DOHH2 (cell line): ENCODE measurements around the gene SLC25A25.

ENCODE experiments used
- H3F3A ChIP-seq: fragments of 200-600 bp; sonication (generic), shearing (Covaris generic); 2 replicates; pipeline ENCODE4 v1.6.0; 2016; ENCODE audit warnings: antibody characterized with exemption, mild to moderate bottlenecking; ENCODE audit not compliant: control insufficient read depth, insufficient read depth
- H3K27ac ChIP-seq: fragments of 200-600 bp; sonication (generic); 2 replicates; pipeline ENCODE4 v1.5.1; 2014; ENCODE audit warnings: low read depth, mild to moderate bottlenecking, low read length, moderate library complexity
- H3K27me3 ChIP-seq: fragments of 200-600 bp; sonication (generic); 2 replicates; pipeline ENCODE4 v1.6.1; 2014; ENCODE audit warnings: mild to moderate bottlenecking, low read length, mixed read lengths; ENCODE audit not compliant: control insufficient read depth
- H3K36me3 ChIP-seq: fragments of 200-600 bp; sonication (generic); 2 replicates; pipeline ENCODE4 v1.6.1; 2014; ENCODE audit warnings: mild to moderate bottlenecking, low read length, moderate library complexity, mixed read lengths; ENCODE audit not compliant: control insufficient read depth
- H3K4me1 ChIP-seq: fragments of 200-600 bp; sonication (generic); 2 replicates; pipeline ENCODE4 v1.6.1; 2014; ENCODE audit warnings: mild to moderate bottlenecking, low read length, mixed read lengths; ENCODE audit not compliant: control insufficient read depth
- H3K4me2 ChIP-seq: fragments of 200-600 bp; sonication (generic); 2 replicates; pipeline ENCODE4 v1.6.0; 2014; ENCODE audit warnings: mild to moderate bottlenecking, low read length, moderate library complexity
- H3K4me3 ChIP-seq: fragments of 200-600 bp; sonication (generic); 2 replicates; pipeline ENCODE4 v1.5.1; 2014; ENCODE audit warnings: mild to moderate bottlenecking, low read length, mixed read lengths
- H3K79me2 ChIP-seq: fragments of 200-600 bp; sonication (generic); 2 replicates; pipeline ENCODE4 v1.6.1; 2014; ENCODE audit warnings: mild to moderate bottlenecking, low read length, mixed read lengths; ENCODE audit not compliant: control insufficient read depth
- H3K9me2 ChIP-seq: fragments of 200-600 bp; sonication (generic); replicated peaks from 2 replicates; pipeline ENCODE4 v1.6.1; 2014; ENCODE audit warnings: mild to moderate bottlenecking, low read length, mixed read lengths; ENCODE audit not compliant: control insufficient read depth
- H3K9me3 ChIP-seq: fragments of 200-600 bp; sonication (generic); 2 replicates; pipeline ENCODE4 v1.6.1; 2014; ENCODE audit warnings: antibody characterized with exemption, low read length, mixed read lengths; ENCODE audit not compliant: control insufficient read depth, insufficient read depth
- H4K20me1 ChIP-seq: fragments of 200-600 bp; sonication (generic); 2 replicates; pipeline ENCODE4 v1.6.0; 2014; ENCODE audit warnings: low read depth, mild to moderate bottlenecking, antibody characterized with exemption, low read length, moderate library complexity; ENCODE audit not compliant: control insufficient read depth, insufficient read depth
- EZH2phosphoT487 ChIP-seq: fragments of 200-600 bp; sonication (generic); IDR thresholded peaks from 2 replicates; pipeline ENCODE4 v1.6.1; 2017; ENCODE audit warnings: borderline replicate concordance, mild to moderate bottlenecking, antibody characterized with exemption, low read length, moderate library complexity, mixed read lengths
- TF ChIP-seq, protein P1 (sequence below): fragments of 200-600 bp; sonication (generic); IDR thresholded peaks from one replicate; pipeline ENCODE4 v1.5.1; 2014; ENCODE audit warnings: antibody characterized with exemption, mild to moderate bottlenecking, low read depth, low read length; ENCODE audit not compliant: poor library complexity, severe bottlenecking

SLC25A25 gene

DNA sequence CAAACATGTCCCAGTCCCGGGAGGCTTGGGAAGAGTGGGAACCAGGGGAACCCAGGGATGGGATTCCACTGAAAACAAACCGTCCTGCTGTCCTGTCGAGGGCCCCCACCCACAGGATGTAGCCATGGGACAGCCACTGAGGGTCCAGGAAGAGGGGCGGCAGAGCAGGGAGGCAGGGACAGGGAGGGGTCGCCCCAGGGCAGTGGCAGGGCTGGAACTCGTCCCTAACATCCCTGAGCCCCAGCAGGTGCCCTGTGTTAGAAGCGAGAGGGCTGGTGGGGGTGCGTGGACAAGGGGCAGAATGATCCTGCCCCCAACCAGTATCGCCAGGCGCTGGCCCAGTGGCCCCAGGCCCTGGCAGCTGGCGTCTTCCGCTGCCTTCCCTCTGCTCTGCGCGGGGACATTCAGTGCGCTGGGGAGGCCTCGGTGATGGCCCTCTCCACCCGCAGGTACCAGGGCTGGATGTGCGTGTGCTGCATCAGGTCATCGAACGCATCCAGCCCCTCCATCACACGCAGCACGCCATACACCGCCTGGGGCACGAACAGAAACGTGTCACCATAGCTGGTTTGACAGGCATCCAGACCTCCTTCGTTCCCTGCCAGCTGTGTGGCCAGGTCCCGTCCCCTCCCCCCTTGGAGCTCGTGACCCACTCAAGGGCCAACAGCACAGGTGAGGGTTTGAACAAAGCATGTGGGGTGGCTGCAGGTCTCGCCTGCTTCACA is 52.9 kb downstream of the SLC25A25 start:
- Histone ChIP-seq H4K20me1 (peaks cover 6% of the 10 kb centered on the region; the same call in 1 of the 2 replicates), H3K4me1 (peaks cover 12% of the 10 kb centered on the region), H3K9me2 (no peaks in the 10 kb centered on the region), H3K27ac (no peak overlapping the region), H3K4me2 (no peak overlapping the region), H3K79me2 (peaks cover 17% of the 10 kb centered on the region), H3K9me3 (no peaks in the 10 kb centered on the region), H3K36me3 (peaks cover 64% of the 10 kb centered on the region), H3K27me3 (no peaks in the 10 kb centered on the region), H3F3A (peaks cover 7% of the 10 kb centered on the region; the same call in 1 of the 2 replicates), H3K4me3 (no peak overlapping the region)
- no peak for TF ChIP-seq EZH2phosphoT487
- TF ChIP-seq, protein P1, sequence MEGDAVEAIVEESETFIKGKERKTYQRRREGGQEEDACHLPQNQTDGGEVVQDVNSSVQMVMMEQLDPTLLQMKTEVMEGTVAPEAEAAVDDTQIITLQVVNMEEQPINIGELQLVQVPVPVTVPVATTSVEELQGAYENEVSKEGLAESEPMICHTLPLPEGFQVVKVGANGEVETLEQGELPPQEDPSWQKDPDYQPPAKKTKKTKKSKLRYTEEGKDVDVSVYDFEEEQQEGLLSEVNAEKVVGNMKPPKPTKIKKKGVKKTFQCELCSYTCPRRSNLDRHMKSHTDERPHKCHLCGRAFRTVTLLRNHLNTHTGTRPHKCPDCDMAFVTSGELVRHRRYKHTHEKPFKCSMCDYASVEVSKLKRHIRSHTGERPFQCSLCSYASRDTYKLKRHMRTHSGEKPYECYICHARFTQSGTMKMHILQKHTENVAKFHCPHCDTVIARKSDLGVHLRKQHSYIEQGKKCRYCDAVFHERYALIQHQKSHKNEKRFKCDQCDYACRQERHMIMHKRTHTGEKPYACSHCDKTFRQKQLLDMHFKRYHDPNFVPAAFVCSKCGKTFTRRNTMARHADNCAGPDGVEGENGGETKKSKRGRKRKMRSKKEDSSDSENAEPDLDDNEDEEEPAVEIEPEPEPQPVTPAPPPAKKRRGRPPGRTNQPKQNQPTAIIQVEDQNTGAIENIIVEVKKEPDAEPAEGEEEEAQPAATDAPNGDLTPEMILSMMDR = no peak

DNA sequence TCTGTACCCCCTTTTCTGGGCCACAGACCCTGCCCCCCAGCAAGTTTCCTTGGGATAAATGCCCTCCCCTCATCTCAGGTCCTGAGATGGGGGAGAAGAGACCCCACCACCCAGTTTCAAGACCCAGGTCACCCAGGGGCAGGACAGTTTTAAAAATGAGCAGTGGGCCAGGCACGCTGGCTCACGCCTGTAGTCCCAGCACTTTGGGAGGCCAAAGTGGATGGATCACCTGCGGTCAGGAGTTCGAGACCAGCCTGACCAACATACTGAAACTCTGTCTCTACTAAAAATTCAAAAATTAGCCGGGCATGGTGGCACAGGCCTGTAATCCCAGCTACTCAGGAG is 53.4 kb downstream of the SLC25A25 start:
- Histone ChIP-seq H3F3A (peaks cover 7% of the 10 kb centered on the region; the same call in 1 of the 2 replicates), H3K4me3 (no peak overlapping the region), H3K27ac (no peak overlapping the region), H4K20me1 (peaks cover 6% of the 10 kb centered on the region; the same call in 1 of the 2 replicates), H3K9me3 (no peaks in the 10 kb centered on the region), H3K4me2 (no peak overlapping the region), H3K36me3 (peaks cover 60% of the 10 kb centered on the region), H3K27me3 (no peaks in the 10 kb centered on the region), H3K79me2 (peaks cover 23% of the 10 kb centered on the region), H3K9me2 (no peaks in the 10 kb centered on the region), H3K4me1 (peaks cover 18% of the 10 kb centered on the region)
- TF ChIP-seq EZH2phosphoT487 = no peak
- TF ChIP-seq, protein P1 = no peak

DNA sequence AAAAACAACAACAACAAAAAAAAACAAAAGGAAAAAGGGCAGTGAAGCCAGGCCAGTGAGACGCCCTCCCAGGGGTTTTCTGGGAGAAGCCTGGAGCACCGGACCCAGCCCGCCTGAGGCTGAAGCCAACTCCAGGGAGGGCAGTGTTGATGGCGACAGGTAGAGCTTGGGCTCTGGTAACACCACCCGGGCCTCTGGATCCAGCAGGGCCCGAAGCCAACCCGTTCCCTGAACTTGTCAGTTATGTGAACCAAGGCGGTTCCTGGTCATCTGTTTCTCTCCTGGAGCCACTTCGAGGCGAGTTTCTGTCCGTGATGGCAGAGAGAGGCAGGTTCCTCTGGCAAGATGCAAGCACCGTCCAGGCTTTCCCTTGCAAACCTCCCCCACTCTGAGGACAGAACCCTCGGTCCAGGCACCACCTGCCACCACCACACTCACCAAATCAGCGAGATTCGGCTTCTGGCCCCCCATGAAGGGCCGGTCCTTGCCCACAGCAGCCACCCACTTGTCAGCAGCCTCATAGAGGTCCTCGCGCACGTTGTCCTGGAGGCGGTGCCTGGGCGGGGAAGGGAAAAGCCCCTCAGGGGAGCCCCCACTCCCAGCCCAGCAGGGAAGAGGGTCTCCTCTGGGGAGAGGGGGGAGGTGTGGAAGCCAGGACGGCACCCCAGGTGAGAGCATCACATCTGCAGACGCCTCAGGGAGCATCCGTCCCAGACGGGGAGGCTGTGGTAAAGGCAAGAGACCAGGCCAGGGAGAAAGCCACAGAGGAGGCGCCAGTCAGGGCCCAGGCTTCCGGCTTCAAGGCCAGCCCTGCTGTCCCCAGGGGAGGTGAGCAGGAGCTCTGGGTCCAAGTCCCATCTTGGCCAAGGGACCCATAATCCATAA is 54.1 kb downstream of the SLC25A25 start:
- peaks cover 30% of the 10 kb centered on the region for H3K79me2 ChIP-seq
- H3K4me2 ChIP-seq = no peak overlapping the region
- peaks cover 19% of the 10 kb centered on the region for H3K4me1 ChIP-seq
- peaks cover 7% of the 10 kb centered on the region; the same call in 1 of the 2 replicates for H3F3A ChIP-seq
- no peak overlapping the region for H3K4me3 ChIP-seq
- TF ChIP-seq, protein P1 = no peak
- no peak for TF ChIP-seq EZH2phosphoT487
- H3K9me3 ChIP-seq = no peaks in the 10 kb centered on the region
- H3K9me2 ChIP-seq = no peaks in the 10 kb centered on the region
- peaks cover 6% of the 10 kb centered on the region; the same call in 1 of the 2 replicates for H4K20me1 ChIP-seq
- no peaks in the 10 kb centered on the region for H3K27me3 ChIP-seq
- H3K27ac ChIP-seq = no peak overlapping the region
- H3K36me3 ChIP-seq = peaks cover 58% of the 10 kb centered on the region
